HG03520 (cell line): ENCODE measurements around the gene MRPL50.

ENCODE experiments used
- ATAC-seq: cut with Tn5 transposase; IDR thresholded peaks from one replicate; pipeline ENCODE4 v1.9.1; 2021; ENCODE audit warnings: mild to moderate bottlenecking, moderate library complexity; ENCODE audit not compliant: unreplicated experiment

MRPL50 gene

DNA sequence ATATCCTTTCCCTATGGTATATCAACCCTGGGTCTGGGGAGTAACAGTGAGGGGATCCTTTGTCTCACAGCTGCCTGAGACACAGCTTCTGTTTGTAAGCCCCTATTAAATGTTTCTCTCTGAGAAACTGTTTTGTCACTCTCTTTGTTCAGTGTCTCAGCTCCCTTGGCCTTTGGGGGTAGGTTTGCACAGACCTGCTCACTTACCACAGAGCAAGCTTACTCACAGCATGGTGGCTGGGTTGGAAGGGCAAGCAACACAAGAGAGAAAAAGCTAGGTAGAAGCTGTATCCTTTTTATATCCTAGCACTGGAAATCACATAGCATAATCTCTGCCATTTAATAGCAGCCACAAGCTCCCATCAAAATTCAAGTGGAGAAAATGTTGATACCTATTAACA lies 18.1 kb downstream of the MRPL50 start:
- ATAC-seq, result no peak

DNA sequence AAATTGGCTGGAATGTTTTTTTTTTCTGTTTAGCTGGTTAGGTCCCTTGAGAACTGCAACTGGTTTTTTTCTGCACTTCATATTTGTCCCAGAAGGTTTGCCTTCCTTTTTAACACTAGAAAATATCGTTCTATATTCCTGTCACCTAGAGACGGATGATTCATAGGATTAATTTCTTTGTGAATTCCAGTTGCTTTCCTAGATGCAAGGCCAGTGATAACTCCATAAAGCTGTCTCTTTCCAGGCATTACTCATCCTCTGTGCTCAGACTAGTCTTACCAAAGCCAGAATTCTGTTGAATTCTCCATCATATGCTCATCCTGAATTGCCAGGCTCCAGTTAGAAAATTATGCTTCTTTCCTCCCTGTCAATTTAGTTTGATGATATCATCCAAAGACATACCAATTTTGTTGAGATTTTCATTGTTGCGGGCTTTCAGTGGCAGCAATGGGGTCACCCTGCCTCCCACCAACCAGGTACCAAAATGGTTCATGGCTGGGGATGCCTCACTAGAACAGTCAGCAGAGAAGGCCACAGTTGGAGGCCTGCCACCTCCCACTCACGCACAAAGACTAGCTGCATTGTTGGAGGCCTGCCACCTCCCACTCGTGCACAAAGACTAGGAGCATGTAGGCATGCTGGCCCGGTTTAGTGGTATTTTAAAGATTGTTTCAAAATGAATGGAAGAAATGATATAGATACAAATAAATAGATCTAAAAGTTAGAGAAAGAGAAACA lies 22.1 kb downstream of the MRPL50 start:
- ATAC-seq, result no peak

DNA sequence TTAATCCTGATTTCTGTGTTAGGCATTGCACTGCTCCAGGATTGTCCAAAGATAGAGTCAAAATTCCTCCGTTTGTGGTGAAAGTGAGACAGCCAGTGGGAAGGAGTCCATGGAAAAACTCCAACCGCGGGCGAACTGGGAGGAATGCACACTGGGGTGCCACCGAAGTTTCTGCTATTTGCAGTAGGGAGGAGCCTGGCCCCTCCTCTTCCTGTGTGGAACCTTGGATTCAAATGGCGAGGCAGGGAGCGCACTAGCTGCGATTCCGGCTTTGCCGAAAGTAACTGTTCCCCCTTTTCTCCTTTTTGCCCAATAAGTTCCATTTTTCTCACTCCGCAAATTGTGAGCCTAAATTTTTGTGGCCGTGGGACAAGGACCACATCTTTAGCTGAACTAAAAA lies 22.9 kb downstream of the MRPL50 start:
- ATAC-seq, result no peak

DNA sequence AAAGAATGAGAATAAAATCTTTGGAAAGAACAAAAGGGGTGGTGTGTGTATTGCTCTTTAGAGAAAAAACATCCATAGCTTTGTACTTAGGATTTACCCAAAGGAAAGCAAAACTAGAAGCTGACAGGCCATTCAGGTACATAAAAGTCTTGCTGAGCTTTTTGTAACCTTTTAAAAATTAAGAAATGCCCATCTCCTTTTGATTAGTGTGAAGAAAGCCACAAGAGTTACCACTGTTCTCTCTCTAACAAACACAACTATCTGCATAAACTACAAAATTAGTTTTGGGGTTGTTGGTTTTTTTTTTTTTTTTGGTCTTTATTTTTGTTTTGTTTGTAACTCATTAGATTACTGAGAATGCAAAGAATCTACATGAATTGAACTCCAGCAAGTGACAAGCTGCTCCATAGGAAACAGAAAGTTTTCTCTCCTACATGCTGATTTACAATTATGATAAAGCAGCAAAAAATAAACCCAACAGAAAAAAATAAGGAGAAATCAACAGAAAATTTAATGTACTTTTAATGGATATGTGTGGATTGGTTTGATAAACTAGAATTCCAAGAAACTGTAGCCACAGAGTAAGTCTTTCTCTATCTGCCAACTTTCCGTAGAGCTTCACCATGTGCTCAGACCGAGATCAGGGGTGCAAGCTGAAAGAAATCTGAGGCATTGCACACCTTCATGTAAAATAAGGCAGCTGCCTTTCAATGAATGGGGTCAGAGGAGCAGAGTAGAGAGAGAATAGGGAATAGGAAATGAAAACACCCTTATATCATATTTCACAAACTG lies 25.9 kb downstream of the MRPL50 start:
- no peak for ATAC-seq

DNA sequence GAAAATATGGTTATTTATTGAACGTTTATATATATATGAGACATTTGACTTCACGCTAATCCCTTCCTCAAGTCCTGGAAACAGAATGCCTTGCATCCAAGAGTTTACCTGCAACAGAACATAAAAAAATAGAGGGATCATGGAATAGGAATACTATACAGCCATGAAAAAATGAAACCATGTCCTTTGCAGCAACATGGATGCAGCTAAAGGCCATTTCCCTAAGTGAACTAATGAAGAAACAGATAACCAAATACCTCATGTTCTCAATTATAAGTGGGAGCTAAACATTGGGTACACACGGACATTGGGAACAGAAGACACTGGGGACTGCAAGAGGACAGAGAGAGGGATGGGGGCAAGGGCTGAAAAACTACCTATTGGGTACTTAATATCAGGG lies 26.6 kb downstream of the MRPL50 start:
- no peak for ATAC-seq

DNA sequence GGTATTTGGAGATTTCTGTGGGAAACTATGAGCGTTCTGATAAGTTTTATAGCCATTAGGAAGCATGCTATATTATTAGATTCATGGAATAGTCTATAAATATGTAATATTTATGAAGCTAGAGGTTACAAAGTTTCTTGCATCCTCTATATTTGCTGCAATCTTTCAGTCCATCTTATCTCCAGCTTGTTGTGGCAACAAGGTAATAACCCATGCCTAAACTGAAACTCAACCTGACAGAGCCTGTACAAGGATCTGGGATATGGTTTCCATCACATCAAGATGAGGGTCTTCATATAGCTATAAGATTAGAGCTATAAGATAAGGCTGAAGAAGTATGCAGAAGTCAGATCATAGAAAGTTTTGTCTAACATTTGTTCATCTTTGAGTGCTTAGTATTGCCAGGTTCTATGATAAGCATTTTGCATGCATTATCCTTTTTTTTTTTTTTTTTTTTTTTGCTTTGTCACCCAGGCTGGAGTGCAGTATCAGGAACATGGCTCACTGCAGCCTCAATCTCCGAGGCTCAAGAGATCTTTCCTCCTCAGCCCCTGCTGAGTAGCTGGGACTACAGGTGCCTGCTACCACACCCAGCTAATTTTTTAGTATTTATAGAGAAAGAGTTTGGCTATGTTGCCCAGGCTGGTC lies 28.4 kb downstream of the MRPL50 start:
- ATAC-seq, result no peak

DNA sequence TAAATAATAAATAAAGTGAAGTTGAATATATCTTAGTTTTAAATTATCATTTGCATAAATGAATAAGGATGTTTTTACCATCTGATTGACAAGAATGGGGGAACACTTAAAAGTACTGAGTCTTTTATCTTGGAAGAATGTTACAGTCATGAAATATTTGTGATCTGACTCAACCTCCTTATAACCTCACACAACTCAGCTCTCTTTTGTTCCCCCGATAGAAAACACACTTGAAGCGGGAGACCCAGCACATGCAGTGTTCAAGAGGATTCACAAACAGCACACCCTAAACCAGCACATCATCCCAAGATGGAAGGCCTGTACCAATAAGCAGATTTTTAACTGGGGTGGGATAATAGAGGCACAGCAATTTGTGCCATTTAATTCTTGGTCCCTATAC lies 29.1 kb downstream of the MRPL50 start:
- no peak for ATAC-seq

DNA sequence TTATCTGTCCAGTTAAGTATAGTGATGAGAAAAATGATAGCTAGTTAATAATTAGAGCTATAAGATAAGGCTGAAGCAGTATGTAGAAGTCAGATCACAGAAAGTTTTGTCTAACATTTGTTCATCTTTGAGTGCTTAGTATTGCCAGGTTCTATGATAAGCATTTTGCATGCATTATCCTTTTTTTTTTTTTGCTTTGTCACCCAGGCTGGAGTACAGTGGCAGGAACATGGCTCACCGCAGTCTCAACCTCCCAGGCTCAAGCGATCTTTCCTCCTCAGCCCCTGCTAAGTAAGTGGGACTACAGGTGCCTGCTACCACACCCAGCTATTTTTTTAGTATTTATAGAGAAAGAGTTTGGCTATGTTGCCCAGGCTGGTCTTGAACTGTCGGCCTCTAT lies 31.1 kb downstream of the MRPL50 start:
- ATAC-seq, result no peak

DNA sequence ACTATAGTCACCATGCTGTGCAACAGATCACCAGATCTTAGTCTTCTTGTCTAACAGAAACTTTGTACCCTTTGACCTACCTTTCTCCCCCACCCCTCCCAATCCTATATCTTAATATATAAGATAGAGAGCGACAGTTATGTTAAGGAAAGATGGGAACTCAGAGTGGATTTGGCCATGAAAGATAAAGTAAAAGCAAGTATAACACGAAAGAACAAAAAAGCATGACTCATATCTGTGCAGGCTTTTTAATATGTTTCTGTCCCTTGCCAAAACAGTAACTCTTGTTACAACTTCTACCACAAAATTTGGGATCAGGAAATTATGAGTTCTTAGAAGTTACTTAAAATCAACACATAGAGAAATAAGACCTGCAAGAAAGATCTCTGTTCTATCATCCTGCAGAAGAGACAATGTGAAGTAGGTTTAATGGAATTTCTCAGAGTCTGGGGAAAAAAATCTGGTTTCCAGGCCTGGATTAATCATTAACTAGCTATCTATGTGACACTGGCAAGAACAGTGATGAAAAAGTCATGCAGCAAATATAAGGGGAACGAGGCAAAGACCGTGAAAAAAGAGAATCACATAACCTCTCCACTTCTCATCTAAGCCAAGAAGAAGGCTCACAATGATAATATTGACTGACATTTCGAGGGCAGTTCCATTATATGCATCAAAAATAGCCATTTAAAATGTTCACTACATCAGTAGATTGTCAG lies 32.2 kb downstream of the MRPL50 start:
- ATAC-seq, result no peak

DNA sequence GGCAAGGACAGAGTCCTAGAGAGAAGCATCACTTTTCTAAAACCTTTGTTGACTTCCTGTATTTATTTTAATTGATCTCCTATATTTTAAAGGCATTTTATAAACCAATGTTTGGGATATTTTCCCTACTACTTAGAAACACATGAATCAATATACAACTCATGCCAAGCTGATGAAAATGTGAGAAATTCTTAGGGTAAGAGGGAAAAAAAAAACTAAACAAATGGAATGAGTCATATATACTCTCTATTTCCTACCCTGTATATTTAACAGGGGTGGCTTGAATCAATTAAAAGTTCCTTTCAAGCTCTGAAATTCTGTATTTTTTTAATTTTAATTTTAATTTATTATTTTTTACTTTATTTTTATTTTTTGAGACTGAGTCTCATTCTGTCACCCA lies 33.2 kb downstream of the MRPL50 start:
- ATAC-seq, result no peak

DNA sequence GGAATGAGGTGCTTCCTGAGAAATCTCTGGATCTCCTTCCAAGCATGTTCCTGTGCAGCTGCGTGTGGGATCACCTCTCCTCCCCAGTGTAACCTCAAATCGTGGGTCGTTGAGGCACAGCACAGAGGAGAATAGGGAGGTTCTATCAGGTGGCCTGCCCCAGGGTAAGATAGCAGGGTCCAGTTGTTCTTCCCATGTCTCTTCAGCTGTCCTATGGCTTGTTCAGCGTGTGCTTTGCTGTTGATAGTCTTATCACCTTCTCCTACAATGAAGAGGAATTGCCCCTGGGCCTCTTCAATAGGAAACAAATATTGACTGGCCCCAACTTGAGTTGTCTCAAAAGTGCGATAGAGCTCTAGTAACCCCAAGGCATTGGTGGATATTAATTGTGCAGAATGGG lies 36.0 kb downstream of the MRPL50 start:
- ATAC-seq, result no peak

DNA sequence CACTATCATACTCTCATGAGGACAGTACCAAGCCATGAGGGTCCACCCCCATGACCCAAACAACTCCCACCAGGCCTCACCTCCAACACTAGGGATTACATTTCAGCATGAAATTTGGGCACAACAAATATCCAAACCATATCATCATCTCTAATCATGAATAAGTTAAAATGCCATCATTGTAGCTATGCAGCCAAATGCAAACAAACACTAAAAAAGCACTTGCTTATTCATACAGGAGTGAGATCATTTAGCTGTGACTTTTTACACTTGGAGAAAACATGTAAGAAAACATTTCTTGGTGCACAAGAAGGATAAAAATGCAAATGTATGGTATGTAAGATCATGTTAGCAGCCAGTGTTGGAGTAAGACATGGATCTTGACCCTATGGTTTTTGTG lies 37.8 kb downstream of the MRPL50 start:
- no peak for ATAC-seq

DNA sequence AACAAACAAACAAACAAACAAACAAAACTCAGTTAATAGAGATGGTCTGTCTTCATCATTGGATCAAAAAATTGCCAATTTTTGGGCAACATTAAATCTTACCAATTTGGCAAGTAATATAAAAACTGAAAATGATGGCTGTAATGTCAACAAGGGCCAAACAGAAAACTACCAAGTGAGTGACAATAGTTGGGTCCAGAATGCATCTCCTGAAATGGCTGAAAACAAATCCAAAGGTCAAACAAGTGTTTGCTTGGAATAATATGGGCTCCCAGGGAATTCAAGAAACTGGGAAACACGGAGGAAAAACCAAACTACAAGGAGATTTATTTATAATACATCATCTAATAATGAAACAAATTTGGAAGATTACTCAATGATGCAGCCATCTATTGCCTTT lies 38.7 kb downstream of the MRPL50 start:
- no peak for ATAC-seq

DNA sequence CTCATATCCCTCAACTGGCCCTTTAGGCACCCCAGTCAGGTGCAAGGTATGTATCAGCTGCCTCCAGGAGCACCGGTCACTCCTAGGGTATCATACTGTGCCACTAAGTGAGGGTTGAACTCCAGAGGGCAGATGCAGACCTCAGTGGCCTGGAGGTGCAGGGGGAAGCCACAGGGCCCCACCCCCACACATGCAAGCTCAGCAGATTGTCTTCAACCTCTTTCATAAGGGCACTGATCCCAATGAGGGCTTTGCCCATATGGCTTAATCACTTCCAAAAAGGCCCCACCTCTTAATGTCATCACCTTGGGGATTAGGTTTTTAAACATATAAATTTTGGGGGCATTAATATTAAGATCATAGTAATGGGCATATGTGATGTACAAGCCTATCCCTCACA lies 41.8 kb downstream of the MRPL50 start:
- no peak for ATAC-seq

DNA sequence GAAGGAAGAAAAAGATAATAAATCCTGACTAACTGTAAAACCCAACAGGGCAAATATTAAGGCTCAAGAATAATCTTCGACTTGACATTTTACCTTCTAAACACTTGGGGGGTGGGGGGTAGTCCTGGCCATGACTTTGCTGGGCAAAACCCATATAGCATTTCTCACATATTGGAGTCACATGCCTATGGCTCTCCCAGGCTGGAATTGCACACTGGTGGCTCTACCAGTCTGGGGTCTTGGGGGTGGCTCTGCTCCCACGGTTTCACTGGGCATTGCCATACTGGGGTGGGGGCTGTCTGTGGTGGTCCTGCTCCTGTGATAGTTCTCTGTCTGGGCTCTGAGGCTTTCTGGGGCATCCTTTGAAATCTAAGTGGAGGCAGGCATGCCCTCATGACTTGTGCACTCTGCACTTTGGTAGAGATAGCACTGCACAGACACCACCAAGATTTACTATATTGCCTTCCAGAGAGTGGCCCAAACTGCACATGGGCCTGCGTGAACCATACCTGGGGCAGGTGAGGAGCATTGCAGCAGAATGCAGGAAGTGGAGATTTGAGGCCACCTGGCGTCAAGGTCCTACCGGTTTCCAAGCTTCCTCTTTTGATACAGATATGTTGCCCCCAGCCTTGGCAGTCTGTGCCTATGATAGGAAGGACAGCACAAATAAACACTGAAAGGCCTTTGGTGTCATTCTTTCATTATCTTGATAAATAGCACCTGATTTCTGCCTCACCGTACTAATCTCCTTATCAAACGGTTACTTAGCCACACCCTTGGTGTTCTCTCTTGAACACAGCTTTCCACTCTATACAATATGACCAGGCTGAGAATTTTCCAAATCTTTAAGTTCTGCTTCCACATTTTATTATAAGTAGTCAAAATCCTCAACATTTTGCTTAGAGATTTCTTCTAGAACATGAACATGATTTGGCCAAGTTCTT lies 43.4 kb downstream of the MRPL50 start:
- no peak for ATAC-seq

DNA sequence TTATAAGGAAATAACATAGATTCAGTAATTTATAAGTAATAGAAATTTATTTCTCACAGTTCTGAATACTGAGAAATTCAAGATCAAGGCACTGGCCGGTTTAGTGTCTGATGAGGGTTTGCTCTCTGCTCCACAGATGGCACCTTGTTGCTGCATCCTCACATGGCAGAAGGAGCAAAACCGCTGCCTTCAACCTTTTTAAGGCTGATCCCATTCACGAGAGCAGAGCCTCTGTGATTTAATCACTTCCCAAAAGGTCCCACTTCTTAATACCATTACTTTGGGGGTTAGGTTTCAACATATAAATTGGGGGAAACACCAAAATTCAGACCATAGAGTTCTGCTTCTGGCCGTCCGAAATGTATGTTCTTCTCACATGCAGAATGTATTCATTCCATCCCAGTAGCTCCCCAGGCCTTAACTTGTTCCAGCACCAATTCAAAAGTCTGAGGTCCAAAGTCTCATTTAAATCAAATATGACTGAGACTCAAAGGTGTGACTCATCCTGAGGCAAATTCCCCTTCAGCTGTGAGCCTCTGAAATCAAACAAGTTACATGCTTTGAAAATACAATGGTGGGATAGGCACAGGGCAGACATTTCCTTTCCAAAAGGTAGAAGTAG lies 44.2 kb downstream of the MRPL50 start:
- ATAC-seq, result no peak

DNA sequence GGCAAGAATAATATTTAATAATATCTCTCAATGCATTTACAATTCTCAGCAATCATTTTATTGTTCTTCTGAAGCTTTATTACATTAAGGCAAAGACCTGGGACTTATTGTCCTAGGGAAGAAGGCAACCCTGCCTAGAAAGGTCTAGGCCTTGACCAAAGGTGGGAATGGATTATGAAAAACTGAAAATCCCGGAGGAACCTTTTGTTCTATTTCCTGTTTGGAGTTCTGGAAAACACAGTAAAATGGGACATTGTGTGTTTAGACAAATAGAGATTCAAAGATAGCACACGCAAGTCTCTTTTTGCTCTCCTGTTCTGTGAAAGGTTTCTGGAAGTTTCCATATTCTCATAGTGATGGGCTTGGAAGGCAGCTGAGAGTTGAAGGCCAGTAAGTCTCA lies 44.7 kb downstream of the MRPL50 start:
- ATAC-seq, result no peak

DNA sequence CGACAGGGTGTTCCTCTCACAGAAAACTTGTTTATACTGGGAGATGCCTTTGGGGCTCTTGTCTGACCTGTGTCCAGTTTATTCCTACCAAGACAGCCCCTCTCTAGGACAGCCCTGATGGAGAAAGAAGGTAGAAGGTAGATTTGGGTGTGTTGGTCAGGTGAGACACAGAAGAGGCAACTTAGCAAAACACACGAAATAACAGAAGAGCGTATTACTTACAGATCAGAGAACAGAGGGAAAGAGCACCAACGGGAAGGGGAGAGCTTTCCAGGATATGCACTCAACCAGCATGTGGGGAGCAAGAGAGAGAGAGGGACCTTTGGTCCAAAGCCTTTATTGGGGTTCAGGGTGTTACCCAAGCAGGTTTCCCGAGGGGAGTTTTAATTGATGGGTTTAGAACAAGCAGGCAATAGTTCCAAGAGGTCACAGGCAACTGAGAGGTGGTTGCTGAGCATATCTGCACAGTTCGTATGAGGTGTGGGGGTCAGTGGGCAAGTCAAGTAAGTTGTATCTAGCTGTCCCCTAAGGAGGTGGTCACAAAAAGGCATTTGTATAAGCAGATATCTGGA lies 45.4 kb downstream of the MRPL50 start:
- no peak for ATAC-seq

DNA sequence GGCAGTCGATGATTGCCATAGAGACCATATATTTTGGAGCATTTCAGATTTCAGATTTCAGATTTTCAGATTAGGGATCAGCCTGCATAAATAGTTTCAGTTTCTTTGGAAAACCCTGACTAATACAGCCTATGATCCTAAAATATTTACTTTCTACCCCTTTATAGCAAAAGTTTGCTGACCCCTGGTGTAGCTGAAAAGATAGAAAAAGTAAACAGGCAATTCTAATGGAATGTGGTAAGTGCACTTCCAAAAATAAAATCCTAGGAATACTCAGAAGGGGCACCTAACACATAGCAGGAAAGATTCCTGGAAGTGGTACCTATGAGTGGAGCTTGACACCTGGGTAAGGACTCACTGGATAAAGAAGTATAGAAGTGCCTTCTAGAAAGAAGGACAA lies 48.1 kb downstream of the MRPL50 start:
- no peak for ATAC-seq

DNA sequence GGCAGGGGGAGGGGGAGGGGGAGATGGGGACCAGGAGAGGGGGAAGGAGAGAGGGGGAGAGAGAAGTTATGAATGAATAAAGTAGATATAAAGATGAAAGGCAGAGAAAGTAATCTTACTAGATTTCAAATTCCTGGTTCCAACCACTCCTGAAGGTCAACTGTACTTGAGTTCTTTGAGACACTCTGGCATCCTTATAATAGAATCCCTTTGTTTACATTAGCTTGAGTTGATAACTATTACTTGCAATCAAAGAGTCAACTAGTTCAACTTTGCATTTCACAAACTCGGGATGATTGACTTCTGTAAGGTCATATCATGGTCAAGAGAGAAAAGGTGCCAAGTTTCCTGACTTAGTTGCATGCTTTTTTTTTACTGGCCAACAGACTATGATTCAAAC lies 55.8 kb downstream of the MRPL50 start:
- ATAC-seq, result no peak
